Ishikawa (cell line): ENCODE data around the gene GRM1.

Experiments
- CEBPB ChIP-seq: IDR thresholded peaks from 2 replicates; pipeline ENCODE4 v1.6.1; 2012
- CREB1 ChIP-seq: IDR thresholded peaks from 2 replicates; pipeline ENCODE4 v1.6.1; 2012; ENCODE audit warnings: low read depth
- EGR1 ChIP-seq: IDR thresholded peaks from 2 replicates; pipeline ENCODE4 v1.6.1; 2012
- EP300 ChIP-seq: IDR thresholded peaks from 2 replicates; pipeline ENCODE4 v1.6.1; 2012; ENCODE audit warnings: borderline replicate concordance
- FOXM1 ChIP-seq: IDR thresholded peaks from 2 replicates; pipeline ENCODE4 v1.6.1; 2012; ENCODE audit warnings: low read depth, borderline replicate concordance
- MAX ChIP-seq: IDR thresholded peaks from 2 replicates; pipeline ENCODE4 v1.6.1; 2012
- NFIC ChIP-seq: IDR thresholded peaks from 2 replicates; pipeline ENCODE4 v1.6.1; 2012
- RAD21 ChIP-seq: IDR thresholded peaks from 2 replicates; pipeline ENCODE4 v1.6.1; 2012; ENCODE audit warnings: low read depth
- REST ChIP-seq: IDR thresholded peaks from 2 replicates; pipeline ENCODE4 v1.6.1; 2012; ENCODE audit warnings: low read depth, mild to moderate bottlenecking
- TAF1 ChIP-seq: IDR thresholded peaks from 2 replicates; pipeline ENCODE4 v1.6.1; 2012; ENCODE audit warnings: low read depth, mild to moderate bottlenecking
- TCF12 ChIP-seq: IDR thresholded peaks from 2 replicates; pipeline ENCODE4 v1.6.1; 2012; ENCODE audit warnings: low read depth
- TEAD4 ChIP-seq: IDR thresholded peaks from 2 replicates; pipeline ENCODE4 v1.6.1; 2012
- USF1 ChIP-seq: IDR thresholded peaks from 2 replicates; pipeline ENCODE4 v1.6.1; 2012
- YY1 ChIP-seq: IDR thresholded peaks from 2 replicates; pipeline ENCODE4 v1.6.1; 2012; ENCODE audit warnings: low read depth
- ZBTB7A ChIP-seq: IDR thresholded peaks from 2 replicates; pipeline ENCODE4 v1.6.1; 2012; ENCODE audit warnings: low read depth

GRM1 gene

GRCh38 chr6:146177785-146178184 is 148.9 kb downstream of the GRM1 start:
- TF ChIP-seq TCF12 (no peak), RAD21 (no peak), EGR1 (no peak), ZBTB7A (no peak), NFIC (no peak), EP300 (no peak), CREB1 (no peak), TAF1 (no peak), CEBPB (no peak), TEAD4 (no peak), USF1 (no peak), YY1 (no peak)

- TF ChIP-seq MAX = no peak
Observed at GRCh38 chr6:146183831-146184230, 155.0 kb downstream of the GRM1 start.

GRCh38 chr6:146184701-146185100 is 155.8 kb downstream of the GRM1 start:
- no peak for TF ChIP-seq TEAD4
- TF ChIP-seq NFIC = no peak
- TF ChIP-seq FOXM1 = no peak
- no peak for TF ChIP-seq EP300

GRCh38 chr6:146189131-146189530 is 160.3 kb downstream of the GRM1 start:
- TF ChIP-seq RAD21 (no peak), EGR1 (no peak), MAX (no peak), EP300 (no peak)

GRCh38 chr6:146190581-146190980 is 161.7 kb downstream of the GRM1 start:
- no peak for TF ChIP-seq REST
- TF ChIP-seq EGR1 = no peak
- no peak for TF ChIP-seq ZBTB7A
- TF ChIP-seq RAD21 = no peak
- no peak for TF ChIP-seq CREB1
- TF ChIP-seq TCF12 = no peak
- no peak for TF ChIP-seq FOXM1
- TF ChIP-seq CEBPB = no peak
- TF ChIP-seq TEAD4 = no peak
- no peak for TF ChIP-seq EP300
- TF ChIP-seq YY1 = no peak
- no peak for TF ChIP-seq TAF1
- no peak for TF ChIP-seq NFIC
- no peak for TF ChIP-seq MAX
- TF ChIP-seq USF1 = no peak

GRCh38 chr6:146191166-146191565 is 162.3 kb downstream of the GRM1 start:
- TF ChIP-seq TAF1 = no peak
- TF ChIP-seq TCF12 = no peak
- no peak for TF ChIP-seq TEAD4
- TF ChIP-seq MAX = no peak
- TF ChIP-seq RAD21 = no peak
- TF ChIP-seq USF1 = no peak
- TF ChIP-seq YY1 = no peak
- no peak for TF ChIP-seq EGR1
- TF ChIP-seq NFIC = no peak
- no peak for TF ChIP-seq CREB1
- TF ChIP-seq EP300 = no peak
- no peak for TF ChIP-seq REST
- TF ChIP-seq CEBPB = no peak
- TF ChIP-seq ZBTB7A = no peak
- TF ChIP-seq FOXM1 = no peak
